ENCODE data around the gene LSP1.

LSP1 gene

GRCh38 chr11:1848640-1849430 lies 4.0 kb upstream of the LSP1 start:
- no peaks in the 10 kb centered on the region for H3K27me3 ChIP-seq (ENCODE audit: insufficient read depth, low read length, poor library complexity)
- no peak overlapping the region for H3K4me2 ChIP-seq (ENCODE audit: low read length)
- no peaks in the 10 kb centered on the region for H3K36me3 ChIP-seq (ENCODE audit: control insufficient read depth, insufficient read depth, low read length)
- H3K18ac ChIP-seq (ENCODE audit: low read length) = no peak overlapping the region
- H3K79me1 ChIP-seq (ENCODE audit: low read length) = no peaks in the 10 kb centered on the region
- H4K8ac ChIP-seq (ENCODE audit: low read depth, low read length) = no peak overlapping the region
- H2BK5ac ChIP-seq (ENCODE audit: low read length) = no peak overlapping the region
- WGBS (ENCODE audit: extremely low coverage, insufficient coverage, low lambda C conversion rate) = no CpG with 5 or more reads among the region's 19 CpGs
- H4K5ac ChIP-seq (ENCODE audit: low read length) = no peak overlapping the region
- H2AK5ac ChIP-seq (ENCODE audit: low read length) = no peak overlapping the region
- no peaks in the 10 kb centered on the region for H3K4me1 ChIP-seq (ENCODE audit: control insufficient read depth, low read depth, low read length)
- H3K23ac ChIP-seq (ENCODE audit: low read length) = no peak overlapping the region
- no peaks in the 10 kb centered on the region for H3K79me2 ChIP-seq (ENCODE audit: control insufficient read depth, insufficient read depth, low read length)
- DNase-seq = no peak
- no peak overlapping the region for H3K9ac ChIP-seq (ENCODE audit: low read length)
- no peak overlapping the region for H3K4ac ChIP-seq (ENCODE audit: low read depth, low read length)
- H2BK15ac ChIP-seq (replicated peaks; ENCODE audit: low read depth) = no peak overlapping the region
- H3K56ac ChIP-seq (ENCODE audit: low read length) = no peak overlapping the region
- H3K27ac ChIP-seq (ENCODE audit: low read depth, low read length) = no peak overlapping the region
- no peak overlapping the region for H3K4me3 ChIP-seq (ENCODE audit: low read length)
- H2BK120ac ChIP-seq (ENCODE audit: low read depth, low read length) = no peak overlapping the region

DNA sequence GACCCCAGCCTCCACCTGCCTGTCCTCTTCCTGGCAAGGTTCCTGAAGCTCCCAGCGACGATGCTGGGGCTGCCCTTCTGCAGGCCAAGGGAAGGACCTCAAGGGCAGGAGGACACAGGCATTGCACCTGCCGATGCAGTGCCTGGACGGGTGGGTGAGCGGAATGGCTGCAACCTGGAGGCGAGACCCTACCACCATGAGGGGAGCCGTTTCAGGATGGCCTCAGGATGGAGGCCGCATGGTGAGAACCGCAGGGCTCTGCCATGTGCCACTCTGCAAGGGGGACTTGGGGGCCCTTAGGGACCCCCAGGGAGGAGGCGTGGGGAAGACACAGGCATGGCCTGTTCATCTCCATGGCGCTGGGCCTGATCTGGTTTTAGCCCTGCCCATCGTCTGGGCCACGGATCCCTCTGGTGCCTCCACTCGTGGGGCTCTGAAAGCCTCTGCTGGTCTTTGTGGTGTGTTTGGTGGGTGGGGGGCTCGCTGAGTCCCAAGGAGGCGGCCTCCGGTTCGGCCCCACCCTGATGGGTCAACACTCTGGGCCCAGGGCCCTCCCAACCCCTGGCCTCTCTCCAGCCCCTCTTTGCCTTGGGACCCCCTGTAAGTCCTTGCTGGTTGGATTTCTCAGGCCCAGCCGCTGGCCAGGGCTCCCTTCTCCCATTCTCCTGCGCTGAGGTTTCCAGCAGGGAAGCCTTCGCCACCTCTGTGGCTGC lies 1.3 kb upstream of the LSP1 start:
- no peak overlapping the region for H3K4ac ChIP-seq (ENCODE audit: low read depth, low read length)
- H3K79me1 ChIP-seq (ENCODE audit: low read length) = no peaks in the 10 kb centered on the region
- H3K4me3 ChIP-seq (ENCODE audit: low read length) = no peak overlapping the region
- H3K9ac ChIP-seq (ENCODE audit: low read length) = no peak overlapping the region
- no peak overlapping the region for H2BK5ac ChIP-seq (ENCODE audit: low read length)
- H4K5ac ChIP-seq (ENCODE audit: low read length) = no peak overlapping the region
- H3K36me3 ChIP-seq (ENCODE audit: control insufficient read depth, insufficient read depth, low read length) = no peaks in the 10 kb centered on the region
- DNase-seq = no peak
- no peak overlapping the region for H3K4me2 ChIP-seq (ENCODE audit: low read length)
- WGBS (ENCODE audit: extremely low coverage, insufficient coverage, low lambda C conversion rate) = no CpG with 5 or more reads among the region's 21 CpGs
- H2BK120ac ChIP-seq (ENCODE audit: low read depth, low read length) = no peak overlapping the region
- H3K56ac ChIP-seq (ENCODE audit: low read length) = no peak overlapping the region
- no peak overlapping the region for H2BK15ac ChIP-seq (replicated peaks; ENCODE audit: low read depth)
- H3K27me3 ChIP-seq (ENCODE audit: insufficient read depth, low read length, poor library complexity) = no peaks in the 10 kb centered on the region
- no peaks in the 10 kb centered on the region for H3K4me1 ChIP-seq (ENCODE audit: control insufficient read depth, low read depth, low read length)
- no peaks in the 10 kb centered on the region for H3K79me2 ChIP-seq (ENCODE audit: control insufficient read depth, insufficient read depth, low read length)
- H2AK5ac ChIP-seq (ENCODE audit: low read length) = no peak overlapping the region
- no peak overlapping the region for H3K23ac ChIP-seq (ENCODE audit: low read length)
- H3K18ac ChIP-seq (ENCODE audit: low read length) = no peak overlapping the region
- no peak overlapping the region for H4K8ac ChIP-seq (ENCODE audit: low read depth, low read length)
- no peak overlapping the region for H3K27ac ChIP-seq (ENCODE audit: low read depth, low read length)

DNA sequence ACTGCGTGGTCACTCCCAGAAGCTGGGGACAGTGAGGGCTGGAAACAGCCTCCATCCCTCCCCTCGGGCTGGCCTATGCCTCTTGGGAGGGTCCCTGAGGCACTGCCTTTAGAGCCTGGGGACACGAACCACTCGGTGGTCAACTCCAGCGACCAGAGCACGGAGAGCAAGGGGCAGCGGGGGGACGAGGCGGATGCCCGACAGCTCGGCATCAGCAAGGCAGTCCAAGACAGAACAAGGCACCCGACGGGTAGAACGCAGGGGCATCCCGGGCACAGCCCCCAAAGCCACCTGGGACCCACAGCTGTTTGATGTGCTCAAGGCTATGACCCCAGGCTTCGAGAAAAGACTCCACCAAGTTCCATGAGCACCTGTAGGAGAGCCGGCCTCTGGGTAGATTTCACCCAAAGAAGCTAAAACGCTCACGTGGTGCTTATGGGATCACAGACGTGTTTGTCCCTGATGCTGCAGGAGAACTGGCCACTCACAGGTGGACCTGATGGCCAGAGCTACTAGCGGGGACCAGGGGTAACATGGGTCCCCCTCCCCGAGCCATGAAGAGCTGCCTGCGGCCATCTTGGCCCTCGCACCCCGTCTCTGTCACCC lies 510 bp upstream of the LSP1 start:
- Histone ChIP-seq H4K5ac (ENCODE audit: low read length) (no peak overlapping the region), H3K79me2 (ENCODE audit: control insufficient read depth, insufficient read depth, low read length) (no peaks in the 10 kb centered on the region), H3K56ac (ENCODE audit: low read length) (no peak overlapping the region), H3K9ac (ENCODE audit: low read length) (no peak overlapping the region), H2BK120ac (ENCODE audit: low read depth, low read length) (no peak overlapping the region), H3K23ac (ENCODE audit: low read length) (no peak overlapping the region), H3K79me1 (ENCODE audit: low read length) (no peaks in the 10 kb centered on the region), H2BK5ac (ENCODE audit: low read length) (no peak overlapping the region), H2AK5ac (ENCODE audit: low read length) (no peak overlapping the region), H3K36me3 (ENCODE audit: control insufficient read depth, insufficient read depth, low read length) (no peaks in the 10 kb centered on the region), H3K4ac (ENCODE audit: low read depth, low read length) (no peak overlapping the region), H3K27me3 (ENCODE audit: insufficient read depth, low read length, poor library complexity) (no peaks in the 10 kb centered on the region), H3K27ac (ENCODE audit: low read depth, low read length) (no peak overlapping the region), H3K4me3 (ENCODE audit: low read length) (no peak overlapping the region), H2BK15ac (replicated peaks; ENCODE audit: low read depth) (no peak overlapping the region), H3K18ac (ENCODE audit: low read length) (no peak overlapping the region), H4K8ac (ENCODE audit: low read depth, low read length) (no peak overlapping the region), H3K4me1 (ENCODE audit: control insufficient read depth, low read depth, low read length) (no peaks in the 10 kb centered on the region), H3K4me2 (ENCODE audit: low read length) (no peak overlapping the region)
- WGBS (ENCODE audit: extremely low coverage, insufficient coverage, low lambda C conversion rate) = no CpG with 5 or more reads among the region's 25 CpGs
- no peak for DNase-seq

- Histone ChIP-seq H3K27ac (ENCODE audit: low read depth, low read length) (no peak overlapping the region), H2AK5ac (ENCODE audit: low read length) (no peak overlapping the region), H3K27me3 (ENCODE audit: insufficient read depth, low read length, poor library complexity) (no peaks in the 10 kb centered on the region), H3K79me1 (ENCODE audit: low read length) (no peaks in the 10 kb centered on the region), H3K4ac (ENCODE audit: low read depth, low read length) (no peak overlapping the region), H2BK120ac (ENCODE audit: low read depth, low read length) (no peak overlapping the region), H2BK5ac (ENCODE audit: low read length) (no peak overlapping the region), H3K4me1 (ENCODE audit: control insufficient read depth, low read depth, low read length) (no peaks in the 10 kb centered on the region), H2BK15ac (replicated peaks; ENCODE audit: low read depth) (no peak overlapping the region), H3K56ac (ENCODE audit: low read length) (no peak overlapping the region), H3K9ac (ENCODE audit: low read length) (no peak overlapping the region), H3K18ac (ENCODE audit: low read length) (no peak overlapping the region), H4K5ac (ENCODE audit: low read length) (no peak overlapping the region), H3K4me3 (ENCODE audit: low read length) (no peak overlapping the region), H3K4me2 (ENCODE audit: low read length) (no peak overlapping the region), H3K23ac (ENCODE audit: low read length) (no peak overlapping the region), H3K79me2 (ENCODE audit: control insufficient read depth, insufficient read depth, low read length) (no peaks in the 10 kb centered on the region), H3K36me3 (ENCODE audit: control insufficient read depth, insufficient read depth, low read length) (no peaks in the 10 kb centered on the region), H4K8ac (ENCODE audit: low read depth, low read length) (no peak overlapping the region)
- no CpG with 5 or more reads among the region's 19 CpGs for WGBS (ENCODE audit: extremely low coverage, insufficient coverage, low lambda C conversion rate)
- no peak for DNase-seq
Observed at GRCh38 chr11:1853376-1854131, 670 bp downstream of the LSP1 start.

DNA sequence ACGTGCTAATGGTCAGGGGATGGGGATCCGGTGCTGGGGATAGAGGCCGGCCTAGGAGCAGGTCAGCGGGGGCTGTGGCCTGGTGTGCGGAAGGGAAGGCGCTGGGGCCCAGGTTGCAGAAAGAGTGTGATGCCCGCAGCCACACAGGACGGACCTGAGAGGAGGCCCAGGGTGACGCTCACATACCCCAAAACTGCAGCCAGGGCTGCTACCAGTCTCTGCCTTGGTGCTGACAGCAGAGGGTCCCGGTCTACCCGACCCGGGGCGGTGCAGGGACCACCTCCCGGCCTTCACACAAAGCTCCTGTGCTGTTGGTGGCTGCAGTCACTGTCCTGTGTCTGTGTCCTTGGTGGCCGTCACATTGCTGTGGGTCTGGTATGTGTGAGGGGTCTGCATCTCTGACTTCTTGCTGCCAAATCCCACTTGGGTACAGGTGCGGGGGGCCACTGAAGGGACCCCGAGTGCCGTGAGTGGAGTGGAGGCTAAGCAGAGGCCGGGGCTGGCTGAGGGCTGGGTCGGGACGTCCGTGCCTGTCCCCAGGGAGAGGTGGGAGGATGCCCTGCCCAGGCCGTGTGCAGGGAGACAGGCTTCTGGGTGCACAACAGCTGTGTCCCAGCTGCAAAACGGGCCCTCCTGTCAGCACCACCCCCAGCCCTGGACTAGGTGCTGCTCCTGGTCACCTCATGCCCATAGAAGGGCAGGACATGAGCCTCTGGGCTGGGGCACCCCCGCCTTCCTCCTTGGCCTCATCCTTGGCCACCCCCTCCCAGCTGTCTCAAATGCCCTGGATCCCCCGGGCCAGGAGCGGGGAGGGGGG lies 1.5 kb downstream of the LSP1 start:
- Histone ChIP-seq H3K23ac (ENCODE audit: low read length) (no peak overlapping the region), H4K8ac (ENCODE audit: low read depth, low read length) (no peak overlapping the region), H2BK5ac (ENCODE audit: low read length) (no peak overlapping the region), H2BK120ac (ENCODE audit: low read depth, low read length) (no peak overlapping the region), H3K27ac (ENCODE audit: low read depth, low read length) (no peak overlapping the region), H3K79me1 (ENCODE audit: low read length) (no peaks in the 10 kb centered on the region), H3K18ac (ENCODE audit: low read length) (no peak overlapping the region), H2AK5ac (ENCODE audit: low read length) (no peak overlapping the region), H2BK15ac (replicated peaks; ENCODE audit: low read depth) (no peak overlapping the region), H3K36me3 (ENCODE audit: control insufficient read depth, insufficient read depth, low read length) (no peaks in the 10 kb centered on the region), H3K79me2 (ENCODE audit: control insufficient read depth, insufficient read depth, low read length) (no peaks in the 10 kb centered on the region), H3K56ac (ENCODE audit: low read length) (no peak overlapping the region), H3K4me3 (ENCODE audit: low read length) (no peak overlapping the region), H3K9ac (ENCODE audit: low read length) (no peak overlapping the region), H3K4me1 (ENCODE audit: control insufficient read depth, low read depth, low read length) (no peaks in the 10 kb centered on the region), H3K27me3 (ENCODE audit: insufficient read depth, low read length, poor library complexity) (no peaks in the 10 kb centered on the region), H4K5ac (ENCODE audit: low read length) (no peak overlapping the region), H3K4me2 (ENCODE audit: low read length) (no peak overlapping the region), H3K4ac (ENCODE audit: low read depth, low read length) (no peak overlapping the region)
- WGBS (ENCODE audit: extremely low coverage, insufficient coverage, low lambda C conversion rate) = no CpG with 5 or more reads among the region's 27 CpGs
- no peak for DNase-seq

Data from mesendoderm (in vitro differentiated cells).